Activated T-helper 1 cell treated with anti-CD3 and anti-CD28 coated beads, Interleukin-12 subunit alpha, Interleukin-12 subunit beta, Interleukin-2, Interleukin-4 antibody, amounts not matched to agents 30 ng/mL and 10 ng/mL and 1 ng/mL, durations not matched to agents 14 hours and 24 hours and 36 hours (primary cell): Measurements from ENCODE around the gene DMD. TPM values are rescaled to one million over a fixed set of nuclear protein-coding genes. Genes with fewer than 3 reads are reported as not detected.
"Not testable (repeated sequence)": the region's sequence is repeated elsewhere in the genome, so short reads cannot be mapped to it uniquely, and the experiment has no call there.

ENCODE experiments used
- DNase-seq: peaks from one replicate; pipeline ENCODE4 v3.0.0; 2021; ENCODE audit warnings: low spot score
- H3K27ac Mint-ChIP-seq: one replicate; pipeline ENCODE4 v1.8.0; 2021; ENCODE audit warnings: mild to moderate bottlenecking, mixed read lengths
- H3K27me3 Mint-ChIP-seq: one replicate; pipeline ENCODE4 v1.8.0; 2022; ENCODE audit warnings: mild to moderate bottlenecking, moderate library complexity, mixed read lengths; ENCODE audit not compliant: insufficient read depth
- H3K36me3 Mint-ChIP-seq: one replicate; pipeline ENCODE4 v1.8.0; 2021; ENCODE audit warnings: low read depth, mixed read lengths
- H3K4me1 Mint-ChIP-seq: one replicate; pipeline ENCODE4 v1.8.0; 2021; ENCODE audit warnings: low read depth, mixed read lengths
- H3K4me3 Mint-ChIP-seq: one replicate; pipeline ENCODE4 v1.8.0; 2021; ENCODE audit warnings: mild to moderate bottlenecking, moderate library complexity, mixed read lengths
- H3K9me3 Mint-ChIP-seq: one replicate; pipeline ENCODE4 v1.8.0; 2021; ENCODE audit warnings: mixed read lengths
- intact Hi-C: fragments of 100-400 bp; cut with micrococcal nuclease; formaldehyde crosslinking; loops from one replicate; pipeline ENCODE4 v1.15.1; 2024
- total RNA-seq: library from RNA; stranded (reverse); gene quantifications from 2 replicates; pipeline ENCODE4 v1.2.3, GENCODE V29; 2022

The DMD gene
- total RNA-seq, 1 donor from 2014 or later = 12.8 TPM

DNA sequence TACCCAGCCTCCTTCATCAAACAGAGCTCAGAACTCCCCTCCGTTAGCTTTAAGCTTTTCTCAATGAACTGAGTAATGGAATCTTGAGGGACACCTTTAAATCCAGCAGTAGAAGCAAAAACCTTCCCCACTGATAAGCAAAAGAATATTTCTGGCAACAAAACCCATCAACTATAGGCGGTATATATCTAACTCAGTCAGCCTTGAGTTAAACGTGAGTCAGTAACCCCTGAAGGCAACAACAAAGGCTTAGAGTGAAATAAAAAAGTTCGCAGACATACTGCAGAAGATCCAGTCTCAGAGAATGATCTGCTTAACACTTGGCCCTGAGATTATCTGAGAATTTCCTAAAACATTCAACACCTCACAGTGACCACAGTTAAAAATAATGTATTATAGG is 77.2 kb downstream of the DMD start:
- Mint-ChIP-seq H3K27me3 (no peaks in the 10 kb centered on the region), H3K9me3 (no peaks in the 10 kb centered on the region), H3K4me1 (no peaks in the 10 kb centered on the region), H3K36me3 (no peaks in the 10 kb centered on the region), H3K4me3 (no peak overlapping the region), H3K27ac (no peak overlapping the region)
- intact Hi-C loops = no loop called here
- no peak for DNase-seq

DNA sequence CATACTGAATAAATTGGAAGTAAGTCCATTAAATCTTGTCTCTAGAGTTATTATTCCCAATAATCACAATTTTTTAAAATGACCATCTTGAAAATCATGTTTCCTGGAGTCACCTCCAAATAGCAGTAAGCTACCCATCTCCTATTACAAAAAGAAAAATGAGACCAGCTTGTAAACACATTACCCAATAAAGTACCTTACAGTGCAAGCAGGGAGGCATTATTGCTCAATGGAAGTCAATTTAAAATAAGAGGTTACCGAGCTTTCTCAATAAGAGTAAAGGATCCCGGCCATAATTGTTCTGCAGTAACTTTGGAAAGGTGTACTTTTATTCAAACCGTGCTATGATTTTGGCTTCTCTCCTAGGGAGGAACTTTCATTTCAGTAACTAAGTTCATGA is 78.0 kb downstream of the DMD start:
- DNase-seq = no peak
- no peaks in the 10 kb centered on the region for H3K36me3 Mint-ChIP-seq

DNA sequence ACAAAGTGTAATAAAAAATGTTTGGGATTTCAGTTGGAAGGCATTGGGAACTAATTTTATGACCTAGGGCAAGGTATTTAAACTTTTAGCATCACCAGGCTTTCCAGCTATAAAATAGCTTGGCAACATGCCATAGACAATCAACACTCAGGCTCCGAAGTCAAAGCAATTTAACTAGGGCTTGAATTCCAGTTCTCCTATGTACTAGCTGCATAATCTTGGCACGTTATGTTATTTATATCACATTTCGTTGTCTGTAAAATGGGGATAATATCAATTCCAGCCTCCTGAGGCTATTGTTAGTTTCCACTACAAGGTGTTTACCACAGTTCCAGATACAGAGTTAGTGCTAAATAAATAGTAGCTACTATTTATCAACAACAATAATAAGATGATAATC is 78.8 kb downstream of the DMD start:
- Mint-ChIP-seq H3K4me1 (no peaks in the 10 kb centered on the region), H3K4me3 (no peak overlapping the region), H3K36me3 (no peaks in the 10 kb centered on the region), H3K27ac (no peak overlapping the region), H3K27me3 (no peaks in the 10 kb centered on the region), H3K9me3 (no peaks in the 10 kb centered on the region)
- intact Hi-C loops = no loop called here
- DNase-seq = no peak

More for the DNA sequence above, 78.0 kb downstream of the DMD start:
- no peaks in the 10 kb centered on the region for H3K4me1 Mint-ChIP-seq
- H3K27me3 Mint-ChIP-seq = no peaks in the 10 kb centered on the region
- intact Hi-C loops = no loop called here
- H3K9me3 Mint-ChIP-seq = no peaks in the 10 kb centered on the region
- H3K27ac Mint-ChIP-seq = no peak overlapping the region
- no peak overlapping the region for H3K4me3 Mint-ChIP-seq

DNA sequence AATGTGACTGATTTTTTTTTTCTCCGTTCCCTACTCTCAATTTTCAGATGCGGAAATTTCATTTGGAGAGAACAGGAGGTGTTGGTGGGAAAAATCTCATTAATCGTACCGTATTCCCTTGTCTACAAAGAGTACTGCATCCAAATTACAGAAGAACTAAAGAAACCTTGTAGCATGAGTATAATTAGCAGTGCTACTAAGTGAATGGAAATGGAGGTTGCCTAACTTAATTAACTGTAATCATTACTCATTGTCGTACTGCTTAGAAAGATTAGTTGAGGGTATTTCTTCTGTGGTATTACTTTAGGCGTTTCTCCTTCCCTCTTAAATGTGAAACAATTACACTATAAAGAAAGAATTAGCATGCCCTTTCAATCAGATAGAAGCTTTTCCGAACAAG is 81.7 kb downstream of the DMD start:
- Mint-ChIP-seq H3K9me3 (no peaks in the 10 kb centered on the region), H3K27ac (no peak overlapping the region), H3K27me3 (no peaks in the 10 kb centered on the region), H3K36me3 (no peaks in the 10 kb centered on the region), H3K4me1 (no peaks in the 10 kb centered on the region), H3K4me3 (no peak overlapping the region)
- intact Hi-C loops = no loop called here
- DNase-seq = no peak

DNA sequence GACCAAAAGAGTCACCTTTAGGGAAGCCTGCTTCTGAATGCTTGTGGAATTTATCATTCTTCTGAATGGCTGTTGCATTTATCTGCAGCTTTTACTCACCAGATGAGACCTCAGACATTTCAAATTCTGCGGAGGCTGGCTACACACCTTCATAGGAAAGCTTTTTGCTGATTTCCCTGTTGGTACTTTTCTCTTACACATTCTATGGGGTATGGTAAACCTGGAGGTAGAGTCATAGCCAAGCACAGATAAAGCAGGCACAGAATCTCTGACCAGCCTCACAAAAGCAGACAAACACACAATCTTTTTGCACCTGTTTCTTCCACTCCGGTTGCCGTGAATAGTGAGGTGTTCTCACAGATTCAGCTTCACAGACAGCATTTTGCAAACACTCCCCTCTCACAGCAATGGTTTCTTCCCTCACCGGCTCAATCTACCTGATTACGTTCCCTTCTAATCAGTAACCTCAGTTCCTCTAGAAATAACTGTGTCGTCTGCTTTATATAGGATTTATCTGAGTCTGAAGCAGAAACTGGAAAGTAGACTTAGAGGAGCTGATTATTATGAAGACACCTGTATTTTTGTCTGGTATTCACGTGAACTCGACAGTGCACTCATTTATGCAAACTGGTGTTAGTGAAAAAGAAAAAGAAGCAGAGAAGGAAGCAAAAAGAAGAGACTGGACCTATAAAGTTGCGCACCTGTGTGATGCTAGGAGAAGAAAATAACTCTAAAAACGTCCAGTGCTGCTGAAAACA is 83.1 kb downstream of the DMD start:
- intact Hi-C loops = no loop called here
- no peak overlapping the region for H3K27ac Mint-ChIP-seq
- no peaks in the 10 kb centered on the region for H3K36me3 Mint-ChIP-seq
- H3K4me1 Mint-ChIP-seq = no peaks in the 10 kb centered on the region
- no peak for DNase-seq
- H3K4me3 Mint-ChIP-seq = no peak overlapping the region
- no peaks in the 10 kb centered on the region for H3K27me3 Mint-ChIP-seq
- no peaks in the 10 kb centered on the region for H3K9me3 Mint-ChIP-seq

DNA sequence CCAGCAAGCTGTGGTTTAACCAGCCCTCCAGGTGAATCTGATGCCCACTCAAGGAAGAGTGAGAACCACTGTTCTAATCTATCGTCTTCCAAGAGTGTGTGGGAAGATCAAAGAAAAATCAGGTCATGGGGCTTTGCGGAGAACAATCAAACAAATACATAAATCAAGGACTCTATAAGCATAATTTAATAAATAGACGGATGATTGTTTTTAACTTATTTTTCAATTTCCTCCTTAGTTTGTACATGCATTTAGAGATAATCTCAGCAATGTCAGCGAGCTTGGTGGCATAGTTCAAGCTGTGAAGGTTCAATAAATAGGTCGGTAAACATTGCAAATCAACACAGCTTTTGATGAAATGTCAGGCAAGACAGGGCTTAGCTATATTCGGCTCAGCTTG is 84.9 kb downstream of the DMD start:
- H3K9me3 Mint-ChIP-seq = no peaks in the 10 kb centered on the region
- no peak for DNase-seq
- H3K36me3 Mint-ChIP-seq = no peaks in the 10 kb centered on the region
- no peak overlapping the region for H3K4me3 Mint-ChIP-seq
- intact Hi-C loops = no loop called here
- no peaks in the 10 kb centered on the region for H3K27me3 Mint-ChIP-seq
- no peak overlapping the region for H3K27ac Mint-ChIP-seq
- no peaks in the 10 kb centered on the region for H3K4me1 Mint-ChIP-seq

DNA sequence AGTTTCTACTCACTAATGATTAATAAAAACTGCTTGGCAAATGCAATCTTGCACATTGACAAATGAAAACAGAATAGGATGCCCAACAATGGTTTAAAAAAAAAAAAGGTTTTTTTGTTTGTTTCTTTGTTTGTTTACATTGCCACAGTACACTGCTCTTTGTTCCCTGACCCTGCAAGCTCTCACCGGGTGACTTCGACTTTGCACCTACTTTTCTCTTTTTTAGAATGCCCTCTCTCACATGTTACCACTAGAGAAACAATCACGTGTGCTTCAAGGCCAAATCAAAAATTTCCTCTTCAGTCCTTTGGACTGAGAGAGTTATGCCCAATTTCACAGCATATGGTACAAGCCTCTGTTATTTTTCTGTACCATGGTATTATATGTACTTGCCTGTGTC is 101.5 kb downstream of the DMD start:
- no peaks in the 10 kb centered on the region for H3K4me1 Mint-ChIP-seq
- H3K27ac Mint-ChIP-seq = no peak overlapping the region
- no peak for DNase-seq
- H3K36me3 Mint-ChIP-seq = no peaks in the 10 kb centered on the region
- no peaks in the 10 kb centered on the region for H3K27me3 Mint-ChIP-seq
- H3K9me3 Mint-ChIP-seq = no peaks in the 10 kb centered on the region
- no peak overlapping the region for H3K4me3 Mint-ChIP-seq
- intact Hi-C loops = no loop called here

DNA sequence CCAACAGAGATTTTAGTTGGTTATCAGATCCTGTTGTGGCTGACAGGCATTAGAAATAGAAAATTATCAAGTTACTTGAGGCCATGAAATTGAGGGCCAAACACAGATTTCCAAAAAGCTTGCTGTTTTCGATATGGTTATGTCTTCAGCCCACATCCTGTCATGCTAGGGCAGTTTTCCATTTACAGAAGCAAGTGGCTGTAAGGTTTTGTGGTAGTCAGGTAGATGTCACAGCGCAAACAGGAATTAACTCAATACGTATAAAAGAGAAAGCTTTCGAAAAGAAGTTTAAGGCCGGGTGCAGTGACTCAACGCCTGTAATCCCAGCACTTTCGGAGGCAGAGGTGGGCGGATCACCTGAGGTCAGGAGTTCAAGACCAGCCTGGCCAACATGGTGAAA is 104.6 kb downstream of the DMD start:
- no peaks in the 10 kb centered on the region for H3K27me3 Mint-ChIP-seq
- no peaks in the 10 kb centered on the region for H3K9me3 Mint-ChIP-seq
- intact Hi-C loops = no loop called here
- no peak overlapping the region for H3K27ac Mint-ChIP-seq
- H3K4me3 Mint-ChIP-seq = no peak overlapping the region
- DNase-seq = no peak
- no peaks in the 10 kb centered on the region for H3K4me1 Mint-ChIP-seq
- H3K36me3 Mint-ChIP-seq = no peaks in the 10 kb centered on the region

DNA sequence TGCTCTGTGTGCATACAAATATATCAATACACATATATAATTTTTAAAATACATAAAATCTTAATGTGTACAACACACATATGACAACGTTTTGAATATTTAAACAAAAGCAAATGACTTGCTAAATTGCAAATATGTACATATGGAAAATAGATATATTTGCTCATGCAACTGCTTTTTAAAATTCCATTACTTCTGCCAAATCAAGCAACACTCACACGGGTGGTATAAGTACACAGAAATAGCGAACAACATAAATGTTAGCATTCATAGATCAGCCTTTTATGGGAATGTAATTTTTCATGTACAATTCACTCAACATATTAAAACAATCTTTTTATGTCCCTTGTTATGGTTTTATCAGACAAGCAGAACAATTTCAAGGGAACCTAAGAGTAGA is 116.3 kb downstream of the DMD start:
- Mint-ChIP-seq H3K4me1 (no peaks in the 10 kb centered on the region), H3K9me3 (no peaks in the 10 kb centered on the region), H3K36me3 (no peaks in the 10 kb centered on the region), H3K27me3 (no peaks in the 10 kb centered on the region), H3K27ac (no peak overlapping the region), H3K4me3 (no peak overlapping the region)
- DNase-seq = no peak
- intact Hi-C loops = no loop called here

DNA sequence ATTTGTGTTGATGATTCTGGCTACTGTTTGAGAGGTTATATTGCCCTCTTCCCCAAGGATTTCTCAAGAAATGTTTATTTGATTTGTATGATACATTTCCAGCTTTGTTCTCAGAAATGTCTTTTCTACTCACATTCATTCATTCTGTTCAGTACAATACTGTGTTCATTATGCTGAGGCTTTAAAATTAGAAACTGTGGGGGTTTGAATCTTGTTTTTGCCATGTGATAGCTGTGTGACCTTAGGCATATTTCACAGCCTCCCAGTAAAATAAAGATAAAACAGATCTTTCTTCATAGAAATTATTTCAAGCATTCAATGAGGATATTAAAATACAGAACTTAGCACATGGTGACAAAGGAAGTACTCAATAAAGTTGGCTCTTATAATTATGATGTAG is 123.9 kb downstream of the DMD start:
- Mint-ChIP-seq H3K36me3 (no peaks in the 10 kb centered on the region), H3K9me3 (no peaks in the 10 kb centered on the region)

DNA sequence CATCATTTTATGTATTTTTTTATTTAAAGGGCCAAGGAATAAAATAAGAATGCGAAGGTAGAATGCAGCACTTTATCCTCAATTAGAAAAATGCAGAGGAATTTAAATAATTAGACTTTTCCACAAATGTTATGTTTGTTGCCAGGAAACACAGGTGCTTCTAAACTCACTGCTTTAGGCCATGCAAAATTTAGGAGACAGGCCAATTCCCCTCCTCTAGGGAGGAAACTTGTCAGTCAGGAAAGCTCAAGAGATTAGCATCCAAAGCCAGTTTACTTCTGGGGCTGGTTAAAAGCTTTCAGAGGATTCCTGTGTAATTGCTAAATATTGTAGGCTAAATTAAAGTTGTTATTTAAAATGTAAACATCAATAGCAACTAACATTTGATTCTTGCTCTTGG is 124.5 kb downstream of the DMD start:
- no peaks in the 10 kb centered on the region for H3K36me3 Mint-ChIP-seq
- H3K9me3 Mint-ChIP-seq = no peaks in the 10 kb centered on the region
- intact Hi-C loops = no loop called here

More for the DNA sequence above, 123.9 kb downstream of the DMD start:
- no peaks in the 10 kb centered on the region for H3K4me1 Mint-ChIP-seq
- H3K27ac Mint-ChIP-seq = no peak overlapping the region
- no peak overlapping the region for H3K4me3 Mint-ChIP-seq
- H3K27me3 Mint-ChIP-seq = no peaks in the 10 kb centered on the region
- no peak for DNase-seq
- intact Hi-C loops = no loop called here

DNA sequence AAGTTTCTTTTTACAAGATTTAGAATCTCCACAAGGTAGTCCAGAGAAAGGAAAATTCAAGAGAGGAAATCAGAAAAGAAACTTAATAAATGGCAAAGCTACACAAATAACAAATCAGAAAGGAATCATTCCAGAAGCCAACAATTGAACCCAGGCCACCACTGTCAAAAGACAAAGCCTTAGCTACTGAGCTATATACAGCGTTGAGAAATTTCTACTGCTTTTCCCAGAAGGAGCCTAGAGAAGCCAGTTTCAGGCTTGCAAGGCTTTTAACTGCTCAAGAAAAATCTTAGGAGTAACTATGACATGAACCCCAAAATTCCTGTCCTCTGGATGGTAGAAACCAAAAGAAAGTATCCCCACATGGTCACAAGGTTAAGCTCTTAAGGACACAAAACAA is 129.0 kb downstream of the DMD start:
- Mint-ChIP-seq H3K27ac (no peak overlapping the region), H3K27me3 (no peaks in the 10 kb centered on the region), H3K36me3 (no peaks in the 10 kb centered on the region), H3K4me1 (no peaks in the 10 kb centered on the region), H3K4me3 (no peak overlapping the region), H3K9me3 (no peaks in the 10 kb centered on the region)
- DNase-seq = no peak
- intact Hi-C loops = no loop called here

More for the DNA sequence above, 124.5 kb downstream of the DMD start:
- H3K27ac Mint-ChIP-seq = no peak overlapping the region
- H3K4me1 Mint-ChIP-seq = no peaks in the 10 kb centered on the region
- DNase-seq = no peak
- H3K4me3 Mint-ChIP-seq = no peak overlapping the region
- no peaks in the 10 kb centered on the region for H3K27me3 Mint-ChIP-seq

DNA sequence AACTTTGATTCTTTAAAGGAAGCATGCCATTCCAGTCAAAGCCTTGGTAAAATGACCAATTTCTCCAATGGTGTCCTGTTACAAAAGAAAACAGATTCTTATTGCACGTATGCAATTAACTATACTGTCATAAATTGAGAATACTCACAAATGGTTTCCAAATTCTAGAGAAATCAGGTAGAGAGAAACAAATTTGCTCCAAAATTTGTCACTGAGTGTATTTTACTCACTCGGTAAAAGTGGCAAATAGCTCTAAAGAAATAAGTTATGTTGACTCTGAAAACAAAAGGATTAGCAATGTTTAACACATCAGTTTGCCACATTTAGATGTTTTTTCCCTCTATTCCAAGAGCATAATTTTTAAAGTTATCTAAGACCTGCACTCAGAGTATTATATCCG is 133.1 kb downstream of the DMD start:
- intact Hi-C loops = no loop called here
- H3K27ac Mint-ChIP-seq = no peak overlapping the region
- H3K36me3 Mint-ChIP-seq = no peaks in the 10 kb centered on the region
- DNase-seq = no peak
- H3K4me1 Mint-ChIP-seq = no peaks in the 10 kb centered on the region
- H3K9me3 Mint-ChIP-seq = peaks cover 3% of the 10 kb centered on the region
- H3K4me3 Mint-ChIP-seq = no peak overlapping the region
- H3K27me3 Mint-ChIP-seq = no peaks in the 10 kb centered on the region

DNA sequence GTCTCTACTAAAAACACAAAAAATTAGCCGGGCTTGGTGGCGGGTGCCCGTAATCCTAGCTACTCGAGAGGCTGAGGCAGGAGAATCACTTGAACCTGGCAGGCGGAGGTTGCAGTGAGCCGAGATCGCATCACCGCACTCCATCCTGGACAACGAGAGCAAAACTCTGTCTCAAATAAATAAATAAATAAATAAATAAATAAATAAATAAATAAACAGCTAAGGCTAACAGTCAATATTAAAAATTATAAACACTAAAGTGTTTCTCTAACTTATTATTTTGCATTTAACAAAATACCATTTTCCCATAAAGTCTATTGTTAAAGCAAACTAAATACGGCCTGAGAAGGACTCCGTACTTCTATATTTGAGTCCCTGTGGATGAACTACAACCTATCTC is 137.7 kb downstream of the DMD start:
- not testable (repeated sequence) for H3K4me3 Mint-ChIP-seq

More for the DNA sequence above, 137.7 kb downstream of the DMD start:
- H3K4me1 Mint-ChIP-seq, intact Hi-C loops, H3K27ac Mint-ChIP-seq, DNase-seq, H3K27me3 Mint-ChIP-seq, H3K36me3 Mint-ChIP-seq, H3K9me3 Mint-ChIP-seq: not testable (repeated sequence)
